Body of pancreas (tissue), 4 donors: Measurements from ENCODE around the gene CSMD2. TPM values are rescaled to one million over a fixed set of nuclear protein-coding genes. Genes with fewer than 3 reads are reported as not detected.

Experiments used
- ATAC-seq: fragments of 150-250 bp; one replicate; pipeline ENCODE4 v1.9.1; 2016
- DNase-seq, 4 donors: peaks; one replicate each; pipeline ENCODE4 v3.0.0-alpha.2; 2019
- H3K27ac ChIP-seq, 4 donors: fragments of 200-600 bp; sonication (generic); 1 replicate in 3 of 4; 2 replicates in 1 of 4; pipeline versions ENCODE4 v1.5.1 to v1.6.1; 2016 to 2019; ENCODE audit warnings: mild to moderate bottlenecking in 1 of 4, mixed read lengths in 1 of 4, moderate library complexity in 1 of 4
- H3K27me3 ChIP-seq, 2 donors: fragments of 200-600 bp; sonication (generic); one replicate each; pipeline ENCODE4 v1.6.0; 2016; ENCODE audit warnings: mild to moderate bottlenecking in 1 of 2
- H3K36me3 ChIP-seq, 2 donors: fragments of 200-600 bp; sonication (generic); replicated peaks in 1 of 2; 2 replicates each; pipeline ENCODE4 v1.5.1; 2016; ENCODE audit warnings: low read depth in 2 of 2; ENCODE audit not compliant: insufficient read depth in 1 of 2
- H3K4me1 ChIP-seq: fragments of 200-600 bp; sonication (generic); one replicate; pipeline ENCODE4 v1.6.0; 2016
- H3K4me3 ChIP-seq, 2 donors: fragments of 200-600 bp; sonication (generic); 1 replicate in 1 of 2; 2 replicates in 1 of 2; pipeline ENCODE4 v1.5.1; 2016 to 2019
- H3K9me3 ChIP-seq, 3 donors: fragments of 200-600 bp; sonication (generic); 1 replicate in 2 of 3; 2 replicates in 1 of 3; pipeline ENCODE4 v1.5.1; 2016
- CTCF ChIP-seq, 7 experiments: fragments of 450-650 bp in 4 of 7; fragments of 200-600 bp in 3 of 7; sonication (generic) in 3 of 7; IDR thresholded peaks; one replicate each; pipeline ENCODE4 v1.5.1; 2016 to 2019; ENCODE audit warnings: antibody characterized with exemption in 7 of 7
- POLR2A ChIP-seq, 3 donors: fragments of 450-650 bp; IDR thresholded peaks; one replicate each; pipeline ENCODE4 v1.6.1; 2016; ENCODE audit warnings: antibody characterized with exemption in 3 of 3, mild to moderate bottlenecking in 2 of 3
- WGBS, 2 donors: methylation state at CpG; one replicate each; pipeline ENCODE4 v1.1.5; 2017; 5-methylcytosine and 5-hydroxymethylcytosine counted together
- intact Hi-C: fragments of 100-400 bp; cut with DNase I; formaldehyde crosslinking; loops from one replicate; pipeline ENCODE4 v1.15.1; 2023
- total RNA-seq, 2 donors: library from RNA; depleted of rRNA; stranded (reverse); fragments of >200 nt; gene quantifications; one replicate each; pipeline ENCODE4 v1.1.0, GENCODE V29; 2016

The CSMD2 gene
- total RNA-seq, 2 donors from 2014 or later = 0.26 to 0.33 TPM

DNA sequence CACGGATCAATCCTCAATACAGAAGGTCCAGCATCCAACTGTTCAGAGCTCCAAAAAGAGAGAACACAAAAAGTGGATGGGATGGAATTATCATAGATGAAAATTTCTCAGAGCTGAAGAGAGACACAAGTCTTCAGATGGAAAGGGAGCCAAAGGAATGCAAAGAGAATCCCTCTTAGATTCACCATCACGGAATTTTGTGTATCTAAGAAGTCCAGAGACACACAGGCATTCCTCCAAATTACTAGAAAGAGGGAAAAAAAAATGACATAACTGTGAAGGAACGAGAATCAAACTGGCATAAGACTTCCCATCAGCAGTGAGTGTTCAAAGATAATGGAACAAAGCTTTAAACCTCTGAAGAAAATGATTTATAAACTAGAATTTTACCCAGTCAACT lies 591.4 kb downstream of the CSMD2 start:
- peaks cover 30% of the 10 kb centered on the region for H3K4me1 ChIP-seq
- no peaks in the 10 kb centered on the region for H3K36me3 ChIP-seq
- WGBS, 2 donors = 70 to 81% methylated on average over 3 of the region's 3 CpGs
- no peak overlapping the region for H3K27ac ChIP-seq
- H3K27me3 ChIP-seq = no peaks in the 10 kb centered on the region
- no peak overlapping the region for H3K4me3 ChIP-seq
- TF ChIP-seq POLR2A (IDR thresholded peaks at IDR 0.05) (no peak), CTCF (IDR thresholded peaks at IDR 0.05) (no peak)
- DNase-seq (no peak), ATAC-seq (no peak)
- no peaks in the 10 kb centered on the region for H3K9me3 ChIP-seq
- intact Hi-C loops = no loop called here

DNA sequence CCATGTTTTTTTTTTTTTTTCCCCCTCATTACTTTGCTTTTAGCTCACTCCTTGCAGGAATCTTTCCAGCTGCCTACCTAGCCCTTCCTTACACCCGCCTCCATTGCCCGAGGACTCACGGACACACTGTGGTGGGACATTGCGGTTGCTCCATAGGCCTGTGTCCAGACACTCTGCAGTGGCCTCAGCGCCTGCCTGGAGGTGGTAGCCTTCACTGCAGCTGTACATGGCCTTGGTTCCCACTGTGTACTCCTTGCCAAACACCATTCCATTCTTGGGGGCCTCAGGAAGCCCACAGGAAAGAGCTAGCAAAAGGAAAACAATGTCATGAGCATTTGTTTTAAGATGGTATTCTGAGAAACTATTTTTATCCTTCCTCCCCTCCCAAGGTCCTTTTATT lies 592.6 kb downstream of the CSMD2 start:
- 89 to 95% methylated on average over 5 of the region's 5 CpGs for WGBS, 2 donors
- H3K4me3 ChIP-seq = no peak overlapping the region
- TF ChIP-seq POLR2A (IDR thresholded peaks at IDR 0.05) (no peak), CTCF (IDR thresholded peaks at IDR 0.05) (no peak)
- intact Hi-C loops = no loop called here
- peaks cover 21% of the 10 kb centered on the region for H3K4me1 ChIP-seq
- no peaks in the 10 kb centered on the region for H3K9me3 ChIP-seq
- no peak for DNase-seq
- H3K27ac ChIP-seq = no peak overlapping the region
- no peaks in the 10 kb centered on the region for H3K36me3 ChIP-seq
- no peak for ATAC-seq
- no peaks in the 10 kb centered on the region for H3K27me3 ChIP-seq

- peaks cover 2% of the 10 kb centered on the region for H3K4me1 ChIP-seq
- H3K27me3 ChIP-seq = no peaks in the 10 kb centered on the region
- H3K36me3 ChIP-seq = no peaks in the 10 kb centered on the region
- TF ChIP-seq POLR2A (IDR thresholded peaks at IDR 0.05) (no peak), CTCF (IDR thresholded peaks at IDR 0.05) (no peak)
- intact Hi-C loops = no loop called here
- no peak for ATAC-seq
- no peak overlapping the region for H3K27ac ChIP-seq
- 92 to 97% methylated on average over 7 of the region's 7 CpGs for WGBS, 2 donors
- DNase-seq = no peak
- no peaks in the 10 kb centered on the region for H3K9me3 ChIP-seq
- H3K4me3 ChIP-seq = no peak overlapping the region
These were observed 595.7 kb downstream of the CSMD2 start for GRCh38 chr1:33569331-33569730.

GRCh38 chr1:33563699-33564098 lies 601.3 kb downstream of the CSMD2 start:
- Histone ChIP-seq H3K4me3 (no peak overlapping the region), H3K4me1 (peaks cover 19% of the 10 kb centered on the region), H3K27ac (no peak overlapping the region), H3K36me3 (no peaks in the 10 kb centered on the region), H3K9me3 (no peaks in the 10 kb centered on the region), H3K27me3 (no peaks in the 10 kb centered on the region)
- WGBS, 2 donors = 30 to 45% methylated on average over 2 of the region's 2 CpGs
- no peak for DNase-seq
- peak; percentile 45 for ATAC-seq
- intact Hi-C loops = no loop called here
- no peak for TF ChIP-seq CTCF (IDR thresholded peaks at IDR 0.05)
- no peak for TF ChIP-seq POLR2A (IDR thresholded peaks at IDR 0.05)

DNA sequence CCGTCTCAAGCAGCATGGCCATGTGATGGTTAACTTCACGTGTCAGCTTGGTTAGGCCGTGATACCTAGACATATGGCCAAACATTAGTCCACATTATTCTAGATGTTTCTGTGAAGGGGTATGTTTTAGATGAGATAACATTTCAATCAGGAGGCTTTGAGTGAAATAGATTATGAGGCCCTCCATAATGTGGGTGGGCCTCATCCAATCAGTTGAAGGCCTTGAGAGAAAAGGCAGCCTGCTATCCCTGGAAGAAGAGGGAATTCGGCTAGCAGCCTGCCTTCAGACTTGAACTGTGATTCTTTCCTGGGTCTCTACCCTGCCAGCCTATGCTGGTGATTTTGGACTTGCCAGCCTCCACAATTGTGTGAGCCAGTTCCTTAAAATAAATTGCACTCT lies 602.5 kb downstream of the CSMD2 start:
- no peaks in the 10 kb centered on the region for H3K27me3 ChIP-seq
- H3K4me1 ChIP-seq = peaks cover 19% of the 10 kb centered on the region
- H3K36me3 ChIP-seq = no peaks in the 10 kb centered on the region
- H3K4me3 ChIP-seq = no peak overlapping the region
- no peak overlapping the region for H3K27ac ChIP-seq
- intact Hi-C loops = no loop called here
- H3K9me3 ChIP-seq = no peaks in the 10 kb centered on the region
- TF ChIP-seq CTCF (IDR thresholded peaks at IDR 0.05) = no peak
- TF ChIP-seq POLR2A (IDR thresholded peaks at IDR 0.05) = no peak
- DNase-seq = no peak
- 87 to 92% methylated on average over 4 of the region's 4 CpGs for whole genome bisulfite sequencing, 2 donors
- no peak for ATAC-seq
